CD4-positive, alpha-beta T cell (primary cell): Measurements from ENCODE around the gene SCUBE1. TPM values are rescaled to one million over a fixed set of nuclear protein-coding genes. Genes with fewer than 3 reads are reported as not detected.

Experiments
- ATAC-seq: fragments of 200-7000 bp; cut with Tn5 transposase; one replicate; pipeline ENCODE4 v1.10.0; 2022; ENCODE audit warnings: mild to moderate bottlenecking; ENCODE audit not compliant: poor library complexity
- CTCF ChIA-PET: fragments of 350-600 bp; sonication (Branson Sonifier 250); formaldehyde crosslinking; loops from one replicate; lab custom pipeline; 2021; ENCODE audit warnings: antibody characterized with exemption, inconsistent platforms; lab: Charles Lee
- POLR2A ChIA-PET: fragments of 350-600 bp; sonication (Branson Sonifier 250); formaldehyde crosslinking; loops from one replicate; lab custom pipeline; 2021; ENCODE audit warnings: antibody characterized with exemption, inconsistent platforms; lab: Charles Lee
- DNase-seq, 14 experiments: peaks; one replicate each; pipeline ENCODE4 v3.0.0-alpha.2; 2013 to 2020; ENCODE audit warnings: mixed read lengths in 2 of 14
- H3K27ac ChIP-seq, 2 donors: one replicate each; pipeline versions ENCODE4 v1.5.1 to v1.7.0; 2013; ENCODE audit warnings: low read length in 2 of 2, low read depth in 1 of 2, mild to moderate bottlenecking in 1 of 2
- H3K27me3 ChIP-seq, 2 experiments: 1 replicate in 1 of 2; 2 replicates in 1 of 2; pipeline versions ENCODE4 v1.6.1 to v1.7.0; 2013; ENCODE audit warnings: low read length in 2 of 2, control low read depth in 1 of 2, mild to moderate bottlenecking in 1 of 2, moderate library complexity in 1 of 2; ENCODE audit not compliant: insufficient read depth in 2 of 2, control insufficient read depth in 1 of 2
- H3K36me3 ChIP-seq: one replicate; pipeline ENCODE4 v1.6.1; 2013; ENCODE audit warnings: low read length, control low read depth; ENCODE audit not compliant: insufficient read depth
- H3K4me1 ChIP-seq: one replicate; pipeline ENCODE4 v1.6.1; 2013; ENCODE audit warnings: low read length, control low read depth; ENCODE audit not compliant: insufficient read depth
- H3K4me3 ChIP-seq: one replicate; pipeline ENCODE4 v1.5.1; 2013; ENCODE audit warnings: mild to moderate bottlenecking, low read length, moderate library complexity
- H3K9me3 ChIP-seq, 2 experiments: 1 replicate in 1 of 2; 2 replicates in 1 of 2; pipeline versions ENCODE4 v1.6.1 to v1.7.0; 2013; ENCODE audit warnings: low read length in 2 of 2, mild to moderate bottlenecking in 2 of 2, control low read depth in 1 of 2, moderate library complexity in 1 of 2; ENCODE audit not compliant: control insufficient read depth in 1 of 2, insufficient read depth in 1 of 2
- H3K27ac Mint-ChIP-seq: one replicate; pipeline ENCODE4 v1.8.0; 2020; ENCODE audit warnings: mixed read lengths
- H3K27me3 Mint-ChIP-seq: one replicate; pipeline ENCODE4 v1.8.0; 2021; ENCODE audit warnings: mixed read lengths
- H3K36me3 Mint-ChIP-seq: one replicate; pipeline ENCODE4 v1.8.0; 2021; ENCODE audit warnings: low read depth, mixed read lengths
- H3K4me1 Mint-ChIP-seq: one replicate; pipeline ENCODE4 v1.8.0; 2021; ENCODE audit warnings: low read depth, mixed read lengths
- H3K4me3 Mint-ChIP-seq: one replicate; pipeline ENCODE4 v1.8.0; 2020; ENCODE audit warnings: mild to moderate bottlenecking, mixed read lengths
- H3K9me3 Mint-ChIP-seq: one replicate; pipeline ENCODE4 v1.8.0; 2020; ENCODE audit warnings: mixed read lengths
- intact Hi-C, 2 experiments: fragments of 100-400 bp; cut with DNase I in 1 of 2; cut with micrococcal nuclease in 1 of 2; formaldehyde crosslinking; loops; one replicate each; pipeline versions ENCODE4 v1.15.1 to v1.9.0; 2023 to 2025; cut with DNase I, micrococcal nuclease
- total RNA-seq, 174 experiments: library from RNA in 2 of 174; stranded (reverse) in 2 of 174; gene quantifications; one replicate each; pipeline ENCODE4 v1.2.3 and lab custom pipeline; 2021 to 2026
- TF ChIP-seq, protein P1 (sequence below): fragments of 200-600 bp; IDR thresholded peaks from one replicate; pipeline ENCODE4 v1.8.0; 2022; ENCODE audit warnings: antibody characterized with exemption, mild to moderate bottlenecking

SCUBE1 gene
- total RNA-seq, 2 experiments from 2014 or later, result not detected

DNA sequence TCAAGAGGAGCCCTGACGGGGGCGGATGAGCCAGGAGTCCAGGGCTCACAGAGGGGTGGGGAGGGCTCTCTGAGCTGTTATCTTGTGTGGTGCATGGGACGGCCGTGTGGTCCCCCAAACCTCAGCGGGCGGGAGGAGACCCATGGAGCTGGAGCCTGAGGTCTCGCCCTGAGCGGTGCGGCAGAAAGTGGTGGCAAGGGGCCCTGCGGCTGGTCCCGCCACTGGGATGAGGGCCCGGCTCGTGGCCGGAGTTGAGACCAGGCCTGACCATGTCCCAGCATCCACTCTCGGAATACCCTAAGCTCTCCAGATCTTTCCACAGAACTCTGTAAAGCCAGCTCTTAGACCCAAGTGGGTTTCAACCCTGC lies 133.7 kb downstream of the SCUBE1 start:
- no peak overlapping the region for H3K27ac Mint-ChIP-seq
- DNase-seq, result no peak
- Histone ChIP-seq H3K9me3 (no peaks in the 10 kb centered on the region), H3K4me1 (peaks cover 23% of the 10 kb centered on the region), H3K27me3 (no peaks in the 10 kb centered on the region), H3K27ac (no peak overlapping the region), H3K4me3 (no peak overlapping the region), H3K36me3 (no peaks in the 10 kb centered on the region)
- TF ChIP-seq, protein P1, sequence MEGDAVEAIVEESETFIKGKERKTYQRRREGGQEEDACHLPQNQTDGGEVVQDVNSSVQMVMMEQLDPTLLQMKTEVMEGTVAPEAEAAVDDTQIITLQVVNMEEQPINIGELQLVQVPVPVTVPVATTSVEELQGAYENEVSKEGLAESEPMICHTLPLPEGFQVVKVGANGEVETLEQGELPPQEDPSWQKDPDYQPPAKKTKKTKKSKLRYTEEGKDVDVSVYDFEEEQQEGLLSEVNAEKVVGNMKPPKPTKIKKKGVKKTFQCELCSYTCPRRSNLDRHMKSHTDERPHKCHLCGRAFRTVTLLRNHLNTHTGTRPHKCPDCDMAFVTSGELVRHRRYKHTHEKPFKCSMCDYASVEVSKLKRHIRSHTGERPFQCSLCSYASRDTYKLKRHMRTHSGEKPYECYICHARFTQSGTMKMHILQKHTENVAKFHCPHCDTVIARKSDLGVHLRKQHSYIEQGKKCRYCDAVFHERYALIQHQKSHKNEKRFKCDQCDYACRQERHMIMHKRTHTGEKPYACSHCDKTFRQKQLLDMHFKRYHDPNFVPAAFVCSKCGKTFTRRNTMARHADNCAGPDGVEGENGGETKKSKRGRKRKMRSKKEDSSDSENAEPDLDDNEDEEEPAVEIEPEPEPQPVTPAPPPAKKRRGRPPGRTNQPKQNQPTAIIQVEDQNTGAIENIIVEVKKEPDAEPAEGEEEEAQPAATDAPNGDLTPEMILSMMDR, result no peak
- no peak overlapping the region for H3K4me3 Mint-ChIP-seq
- no peaks in the 10 kb centered on the region for H3K36me3 Mint-ChIP-seq
- no peaks in the 10 kb centered on the region for H3K9me3 Mint-ChIP-seq
- H3K4me1 Mint-ChIP-seq, result peaks cover 8% of the 10 kb centered on the region
- intact Hi-C loops, result no loop called here
- ATAC-seq, result no peak
- no peaks in the 10 kb centered on the region for H3K27me3 Mint-ChIP-seq
- ChIA-PET CTCF (no interaction called here), POLR2A (interaction anchor here (1.5 kb wide), 1 partner anchor 22 kb away, joined by 3 read pairs; the partner anchor contains the start of gene TTLL12)

DNA sequence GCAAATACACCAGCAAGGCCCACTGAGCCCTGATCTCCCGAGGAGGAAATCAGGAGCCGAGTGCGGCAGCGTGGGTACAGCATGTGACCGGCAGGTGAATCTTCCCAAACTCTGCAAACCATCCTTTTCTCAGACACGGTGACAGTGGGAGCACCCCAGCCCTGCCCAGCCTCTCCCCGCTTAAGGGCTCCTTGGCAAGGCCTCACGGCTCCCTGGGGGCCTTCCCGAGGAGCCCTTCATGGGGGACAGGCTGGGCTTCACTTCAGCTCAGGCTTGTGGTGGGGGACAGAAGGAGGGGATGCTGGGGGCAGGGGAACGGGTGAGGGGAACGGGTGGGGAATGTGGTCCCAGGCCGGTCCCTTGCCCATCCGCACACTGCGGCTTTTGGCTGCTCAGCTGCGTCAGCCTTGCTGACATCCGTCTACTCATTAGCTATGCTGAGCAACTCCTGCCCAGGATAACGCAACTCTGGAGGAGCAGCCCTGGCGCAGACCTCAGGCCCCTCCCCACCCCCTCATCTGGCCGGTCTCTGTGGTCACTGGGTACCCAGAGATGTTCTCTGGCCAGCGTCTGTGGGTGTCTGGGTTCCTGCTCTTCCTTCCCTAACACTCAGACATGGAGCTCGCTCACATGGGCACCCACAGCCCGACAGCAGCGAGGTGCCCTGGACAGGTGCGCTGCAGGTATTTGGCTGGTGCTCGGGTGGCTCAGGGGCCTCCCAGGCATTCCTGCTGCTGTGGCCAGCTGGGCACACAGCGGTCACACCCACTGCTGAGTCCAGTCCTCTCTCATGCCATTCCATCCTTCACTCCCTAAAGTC lies 134.3 kb downstream of the SCUBE1 start:
- Histone ChIP-seq H3K9me3 (no peaks in the 10 kb centered on the region), H3K27ac (no peak overlapping the region), H3K27me3 (no peaks in the 10 kb centered on the region), H3K4me1 (peaks cover 23% of the 10 kb centered on the region), H3K4me3 (no peak overlapping the region), H3K36me3 (no peaks in the 10 kb centered on the region)
- Mint-ChIP-seq H3K4me3 (no peak overlapping the region), H3K27me3 (no peaks in the 10 kb centered on the region), H3K9me3 (no peaks in the 10 kb centered on the region), H3K36me3 (no peaks in the 10 kb centered on the region), H3K27ac (no peak overlapping the region), H3K4me1 (peaks cover 8% of the 10 kb centered on the region)
- POLR2A ChIA-PET, result interaction anchor here (1.5 kb wide), 1 partner anchor 22 kb away, joined by 3 read pairs; the partner anchor contains the start of gene TTLL12
- no peak for ATAC-seq
- TF ChIP-seq, protein P1, result no peak
- intact Hi-C loops, result no loop called here
- CTCF ChIA-PET, result no interaction called here
- DNase-seq, result no peak

DNA sequence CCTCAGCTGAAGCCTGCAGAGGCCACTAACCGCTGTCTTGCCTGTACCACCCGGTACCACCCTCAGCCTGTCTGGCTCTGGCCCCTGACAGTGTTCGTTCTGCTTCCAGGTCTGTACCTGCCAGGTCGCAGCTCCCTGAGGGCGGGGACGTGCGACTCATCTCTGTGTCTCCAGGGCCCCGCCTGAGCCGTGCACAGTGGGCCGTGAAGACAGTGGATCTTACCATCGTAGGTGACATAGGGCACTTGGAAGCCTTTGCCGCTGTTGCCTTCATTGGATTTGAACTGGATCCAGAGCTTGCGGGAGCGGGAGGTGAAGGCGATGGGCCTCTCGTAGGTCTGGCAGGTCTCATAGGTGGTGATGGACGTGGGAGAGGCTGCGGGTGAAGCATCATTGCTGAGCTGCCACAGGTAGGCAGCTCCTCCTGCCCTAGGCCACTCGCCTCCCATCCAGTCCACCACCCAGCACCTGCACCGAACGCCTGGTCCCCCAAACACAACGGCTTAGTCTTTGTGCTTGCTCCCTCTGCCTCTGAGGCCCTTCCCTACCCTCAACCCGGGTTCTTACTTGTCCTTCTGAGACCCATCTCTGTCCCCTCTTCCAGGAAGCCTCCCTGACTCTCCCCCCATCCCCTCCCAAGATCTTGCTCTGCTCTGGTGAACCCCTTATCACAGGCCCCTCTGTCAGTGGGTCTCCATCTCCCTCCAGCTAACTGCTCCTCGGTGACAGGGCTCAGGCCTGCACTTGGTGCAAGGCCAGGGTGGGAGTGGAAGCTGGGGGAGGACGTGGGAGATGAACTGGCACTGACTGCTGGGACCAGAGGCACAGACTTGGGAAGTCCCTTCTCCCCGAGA lies 135.1 kb downstream of the SCUBE1 start:
- ChIA-PET CTCF (no interaction called here), POLR2A (no interaction called here)
- no peaks in the 10 kb centered on the region for H3K36me3 ChIP-seq
- H3K36me3 Mint-ChIP-seq, result no peaks in the 10 kb centered on the region
- no peaks in the 10 kb centered on the region for H3K27me3 Mint-ChIP-seq
- H3K4me3 ChIP-seq, result no peak overlapping the region
- no peaks in the 10 kb centered on the region for H3K27me3 ChIP-seq
- peaks cover 23% of the 10 kb centered on the region for H3K4me1 ChIP-seq
- no peaks in the 10 kb centered on the region for H3K9me3 Mint-ChIP-seq
- H3K27ac Mint-ChIP-seq, result no peak overlapping the region
- no peak for DNase-seq
- no peak for ATAC-seq
- H3K4me3 Mint-ChIP-seq, result no peak overlapping the region
- peaks cover 8% of the 10 kb centered on the region for H3K4me1 Mint-ChIP-seq
- intact Hi-C loops, result no loop called here
- H3K9me3 ChIP-seq, result no peaks in the 10 kb centered on the region
- TF ChIP-seq, protein P1, result no peak
- no peak overlapping the region for H3K27ac ChIP-seq
